HepG2 (cell line): Measurements from ENCODE around the gene FDXACB1. TPM values are rescaled to one million over a fixed set of nuclear protein-coding genes. Genes with fewer than 3 reads are reported as not detected.

Source experiments
- BCL3 ChIP-seq: sonication (generic); formaldehyde crosslinking; IDR thresholded peaks from 2 replicates; pipeline ENCODE4 v1.5.1; 2020; ENCODE audit warnings: mild to moderate bottlenecking, missing genetic modification reagents, moderate library complexity
- BRF2 ChIP-seq: sonication (generic); formaldehyde crosslinking; IDR thresholded peaks from 2 replicates; pipeline ENCODE4 v1.8.1; 2022; ENCODE audit warnings: mild to moderate bottlenecking, missing genetic modification reagents
- DRAP1 ChIP-seq: IDR thresholded peaks from 2 replicates; pipeline ENCODE4 v1.6.1; 2016; ENCODE audit warnings: missing genetic modification reagents, missing compliant biosample characterization
- HDAC2 ChIP-seq: sonication (generic); formaldehyde crosslinking; IDR thresholded peaks from 2 replicates; pipeline ENCODE4 v1.4.0; 2020; ENCODE audit warnings: missing genetic modification reagents
- IRF2 ChIP-seq: IDR thresholded peaks from 2 replicates; pipeline ENCODE4 v1.6.1; 2018; ENCODE audit warnings: missing genetic modification reagents, missing compliant biosample characterization
- MAFG ChIP-seq: sonication (generic); formaldehyde crosslinking; IDR thresholded peaks from 2 replicates; pipeline ENCODE4 v1.5.1; 2020; ENCODE audit warnings: mild to moderate bottlenecking, missing genetic modification reagents
- MAX ChIP-seq: IDR thresholded peaks from 2 replicates; pipeline ENCODE4 v1.6.1; 2012; ENCODE audit warnings: inconsistent platforms
- MIER2 ChIP-seq: IDR thresholded peaks from 2 replicates; pipeline ENCODE4 v1.6.1; 2016; ENCODE audit warnings: missing biosample characterization, missing genetic modification reagents
- YY1 ChIP-seq: IDR thresholded peaks from 2 replicates; pipeline ENCODE4 v1.6.1; 2011; ENCODE audit warnings: low read length, low read depth, moderate library complexity, mild to moderate bottlenecking; ENCODE audit not compliant: insufficient read depth, insufficient replicate concordance
- ZBTB43 ChIP-seq: sonication (generic); formaldehyde crosslinking; conservative IDR thresholded peaks from 2 replicates; pipeline ENCODE4 v1.4.0; 2020; ENCODE audit warnings: missing genetic modification reagents
- ZHX2 ChIP-seq, 2 experiments: sonication (generic) in 1 of 2; formaldehyde crosslinking in 1 of 2; IDR thresholded peaks; 2 replicates each; pipeline versions ENCODE4 v1.6.1 to v1.9.0; 2014 to 2022; ENCODE audit warnings: antibody characterized with exemption in 1 of 2, borderline replicate concordance in 1 of 2, inconsistent platforms in 1 of 2, low read depth in 1 of 2, missing genetic modification reagents in 1 of 2
- polyA plus RNA-seq, 8 experiments: library from polyadenylated mRNA; depleted of rRNA in 3 of 8; stranded (reverse) in 7 of 8; unstranded in 1 of 8; fragments of >200 nt; fragmentation: Illumina TruSeq in 4 of 8; extraction: Trizol in 4 of 8; gene quantifications; 2 replicates each; pipeline versions ENCODE4 v1.2.1 to v1.2.3, GENCODE V29; 2011 to 2016; ENCODE audit warnings: low read depth in 4 of 8, missing spikeins in 1 of 8, mixed read lengths in 1 of 8; ENCODE audit not compliant: insufficient read depth in 1 of 8
- total RNA-seq, 5 experiments: library from RNA; depleted of rRNA; stranded (reverse); fragments of >200 nt; fragmentation: Illumina TruSeq; extraction: Trizol; gene quantifications; 2 replicates each; pipeline ENCODE4 v1.2.3, GENCODE V29; 2016; ENCODE audit warnings: low read depth in 1 of 5

FDXACB1 gene
- total and polyA plus RNA-seq, 2 of the 13 experiments (the other 11 are each of a cell fraction or from before 2014, with no cell fraction given), result 1.1 to 3.4 TPM

GRCh38 chr11:111918390-111919256 is 39.7 kb upstream of the FDXACB1 start, which contains the start of gene C11orf52 (continued):
- TF ChIP-seq BRF2 (CRISPR knock-in tag), result no peak
- TF ChIP-seq MAX, result 0 out of 2 replicates have a peak, but pooled peaks have one; percentile 39
- no peak for TF ChIP-seq MAFG (CRISPR knock-in tag)
- TF ChIP-seq MIER2 (CRISPR knock-in tag), result no peak
- peak; percentile 38; the same call in 1 of the 2 replicates for TF ChIP-seq DRAP1
- 0 out of 2 replicates have a peak, but pooled peaks have one; percentile 48 for TF ChIP-seq HDAC2 (CRISPR knock-in tag)
- peak; percentile 56; the same call in 1 of the 2 replicates for TF ChIP-seq IRF2 (CRISPR knock-in tag)
- no peak for TF ChIP-seq ZHX2 (IDR thresholded peaks at IDR 0.05; ENCODE audit: low read depth)
- no peak for TF ChIP-seq ZHX2 (CRISPR knock-in tag; IDR thresholded peaks at IDR 0.05; ENCODE audit: borderline replicate concordance)
- TF ChIP-seq ZBTB43, result peak; percentile 80
- 0 out of 2 replicates have a peak, but pooled peaks have one; percentile 41 for TF ChIP-seq BCL3 (CRISPR knock-in tag)
- peak; percentile 40 for TF ChIP-seq YY1
